Astrocyte (in vitro differentiated cells and primary cell): Measurements from ENCODE around the gene KANSL3. TPM values are rescaled to one million over a fixed set of nuclear protein-coding genes. Genes with fewer than 3 reads are reported as not detected.
A peak's percentile ranks its signal among the peaks of the same experiment; 100 is the strongest.

ENCODE experiments used
- DNase-seq: peaks from one replicate; pipeline ENCODE4 v3.0.0-alpha.2; 2010; ENCODE audit warnings: low read depth
- FAIRE-seq: peaks from 2 replicates; lab custom pipeline; 2011; peaks lifted over from hg19 to GRCh38; lab: Jason Lieb, UNC
- H2AFZ ChIP-seq: 2 replicates; pipeline ENCODE4 v1.6.0; 2012; ENCODE audit warnings: low read depth, low read length, inconsistent platforms
- H3K27ac ChIP-seq: 2 replicates; pipeline ENCODE4 v1.5.1; 2011; ENCODE audit warnings: low read depth, low read length, inconsistent platforms
- H3K27me3 ChIP-seq: 2 replicates; pipeline ENCODE4 v1.6.0; 2011; ENCODE audit warnings: low read length, inconsistent platforms; ENCODE audit not compliant: insufficient read depth
- H3K36me3 ChIP-seq: 2 replicates; pipeline ENCODE4 v1.5.1; 2011; ENCODE audit warnings: low read length, inconsistent platforms; ENCODE audit not compliant: insufficient read depth
- H3K4me1 ChIP-seq: 2 replicates; pipeline ENCODE4 v1.5.1; 2011; ENCODE audit warnings: low read length, inconsistent platforms; ENCODE audit not compliant: insufficient read depth
- H3K4me2 ChIP-seq: 2 replicates; pipeline ENCODE4 v1.6.0; 2012; ENCODE audit warnings: low read length, inconsistent platforms
- H3K4me3 ChIP-seq: 2 replicates; pipeline ENCODE4 v1.5.1; 2011; ENCODE audit warnings: low read depth, mild to moderate bottlenecking, low read length, inconsistent platforms; ENCODE audit not compliant: insufficient read depth
- H3K79me2 ChIP-seq: 2 replicates; pipeline ENCODE4 v1.6.0; 2012; ENCODE audit warnings: mild to moderate bottlenecking, low read length, inconsistent platforms; ENCODE audit not compliant: insufficient read depth
- H3K9ac ChIP-seq: 2 replicates; pipeline ENCODE4 v1.6.0; 2012; ENCODE audit warnings: mild to moderate bottlenecking, low read length, inconsistent platforms
- H3K9me3 ChIP-seq: 2 replicates; pipeline ENCODE4 v1.5.1; 2012; ENCODE audit warnings: low read depth, mild to moderate bottlenecking, low read length, inconsistent platforms; ENCODE audit not compliant: insufficient read depth
- H4K20me1 ChIP-seq: 2 replicates; pipeline ENCODE4 v1.6.0; 2012; ENCODE audit warnings: low read length, inconsistent platforms; ENCODE audit not compliant: insufficient read depth
- H3K27ac Mint-ChIP-seq: one replicate; pipeline ENCODE4 v1.8.0; 2021; ENCODE audit warnings: mild to moderate bottlenecking, mixed read lengths; ENCODE audit not compliant: unreplicated experiment
- H3K27me3 Mint-ChIP-seq: one replicate; pipeline ENCODE4 v1.8.0; 2021; ENCODE audit warnings: low read depth, mixed read lengths; ENCODE audit not compliant: unreplicated experiment
- H3K36me3 Mint-ChIP-seq: one replicate; pipeline ENCODE4 v1.8.0; 2021; ENCODE audit warnings: low read depth, mixed read lengths; ENCODE audit not compliant: unreplicated experiment
- H3K4me1 Mint-ChIP-seq: one replicate; pipeline ENCODE4 v1.8.0; 2021; ENCODE audit warnings: low read depth, mixed read lengths; ENCODE audit not compliant: unreplicated experiment
- H3K4me3 Mint-ChIP-seq: one replicate; pipeline ENCODE4 v1.8.0; 2021; ENCODE audit warnings: mild to moderate bottlenecking, moderate library complexity, mixed read lengths; ENCODE audit not compliant: unreplicated experiment
- H3K9me3 Mint-ChIP-seq: one replicate; pipeline ENCODE4 v1.8.0; 2021; ENCODE audit warnings: mild to moderate bottlenecking, mixed read lengths; ENCODE audit not compliant: unreplicated experiment
- CTCF ChIP-seq: IDR thresholded peaks from 2 replicates; pipeline ENCODE4 v1.5.1; 2011; ENCODE audit warnings: low read depth, mild to moderate bottlenecking, inconsistent platforms, low read length, moderate library complexity; ENCODE audit not compliant: insufficient read depth
- EZH2 ChIP-seq: IDR thresholded peaks from 2 replicates; pipeline ENCODE4 v1.6.1; 2012; ENCODE audit warnings: mild to moderate bottlenecking, low read length, inconsistent platforms; ENCODE audit not compliant: insufficient read depth
- total RNA-seq: library from RNA; stranded (reverse); gene quantifications from 2 replicates; pipeline ENCODE4 v1.2.1, GENCODE V29; 2021

The KANSL3 gene
- total RNA-seq, 1 donor from 2014 or later, result 26.7 TPM

- Histone ChIP-seq H4K20me1 (peaks cover 41% of the 10 kb centered on the region), H3K4me1 (peaks cover 14% of the 10 kb centered on the region), H3K4me2 (peak overlapping the region; percentile 17), H3K4me3 (no peak overlapping the region), H3K27ac (no peak overlapping the region), H3K9ac (no peak overlapping the region), H2AFZ (no peak overlapping the region), H3K27me3 (no peaks in the 10 kb centered on the region), H3K36me3 (peaks cover 29% of the 10 kb centered on the region), H3K9me3 (no peaks in the 10 kb centered on the region), H3K79me2 (peaks cover 83% of the 10 kb centered on the region)
- Mint-ChIP-seq H3K27ac (no peak overlapping the region), H3K4me3 (no peak overlapping the region), H3K27me3 (no peaks in the 10 kb centered on the region), H3K9me3 (no peaks in the 10 kb centered on the region), H3K36me3 (peaks cover 13% of the 10 kb centered on the region), H3K4me1 (peaks cover 9% of the 10 kb centered on the region)
- FAIRE-seq, result no peak
- TF ChIP-seq EZH2 (no peak), CTCF (no peak)
- DNase-seq, result peak; percentile 44
Observed at GRCh38 chr2:96631804-96632435, 6.2 kb downstream of the KANSL3 start.

- Histone ChIP-seq H3K4me3 (no peak overlapping the region), H3K79me2 (peaks cover 62% of the 10 kb centered on the region), H3K9me3 (no peaks in the 10 kb centered on the region), H2AFZ (no peak overlapping the region), H3K27me3 (no peaks in the 10 kb centered on the region), H3K9ac (peak overlapping the region; percentile 3), H3K36me3 (peaks cover 28% of the 10 kb centered on the region), H4K20me1 (peaks cover 13% of the 10 kb centered on the region), H3K4me1 (peaks cover 18% of the 10 kb centered on the region), H3K4me2 (peak overlapping the region; percentile 54), H3K27ac (peak overlapping the region; percentile 43)
- no peak for TF ChIP-seq CTCF
- TF ChIP-seq EZH2, result no peak
- Mint-ChIP-seq H3K9me3 (no peaks in the 10 kb centered on the region), H3K4me3 (no peak overlapping the region), H3K4me1 (peaks cover 8% of the 10 kb centered on the region), H3K36me3 (peaks cover 8% of the 10 kb centered on the region), H3K27ac (no peak overlapping the region), H3K27me3 (no peaks in the 10 kb centered on the region)
- no peak for FAIRE-seq
- no peak for DNase-seq
Observed at GRCh38 chr2:96626553-96626942, 11.6 kb downstream of the KANSL3 start.
